HG03280 (cell line): Measurements from ENCODE around the gene SLFN12L.

Experiments used
- ATAC-seq: cut with Tn5 transposase; IDR thresholded peaks from one replicate; pipeline ENCODE4 v1.9.1; 2021; ENCODE audit warnings: mild to moderate bottlenecking, moderate library complexity; ENCODE audit not compliant: unreplicated experiment

Gene SLFN12L

GRCh38 chr17:35433075-35433894, 104.2 kb downstream of the SLFN12L start:
- no peak for ATAC-seq

DNA sequence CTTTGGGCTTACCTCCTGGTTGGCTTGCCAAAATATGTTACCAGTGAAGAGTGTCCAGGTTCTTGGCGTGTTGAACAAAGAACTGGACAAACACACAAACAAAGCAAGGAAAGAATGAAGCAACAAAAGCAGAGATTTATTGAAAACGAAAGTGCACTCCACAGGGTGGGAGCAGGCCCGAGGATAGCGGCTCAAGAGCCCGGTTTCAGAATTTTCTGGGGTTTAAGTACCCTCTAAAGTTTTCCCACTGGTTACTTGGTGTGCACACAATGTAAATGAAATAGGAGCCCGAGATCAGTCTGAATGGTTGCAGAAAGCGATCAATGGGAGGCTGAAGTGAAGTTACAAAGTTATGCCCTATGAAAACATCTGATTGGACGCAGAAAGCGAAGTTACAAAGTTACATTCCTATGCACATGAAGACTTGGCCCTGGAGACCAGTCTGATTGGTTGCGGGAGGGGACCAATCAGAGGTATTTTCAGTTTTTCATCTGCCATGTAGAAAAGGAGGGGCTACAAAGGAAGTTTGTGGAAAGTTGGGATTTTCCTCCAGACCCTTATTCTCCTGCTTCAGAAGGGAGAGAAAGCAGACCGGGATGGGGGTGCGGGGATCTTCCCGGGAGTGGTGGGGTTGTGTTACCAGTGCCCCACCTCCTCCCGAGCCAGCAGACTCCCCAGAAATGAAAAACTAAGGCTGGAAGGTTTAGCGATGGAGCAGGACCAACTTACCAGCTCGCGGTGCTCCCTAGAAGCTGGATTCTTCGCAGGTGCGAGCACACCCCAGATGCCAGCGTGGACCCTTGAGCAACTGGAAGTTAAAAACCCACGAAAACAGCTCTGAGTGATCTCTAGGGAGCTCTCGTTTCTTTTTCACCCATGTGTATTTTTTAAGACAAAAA, 105.1 kb downstream of the SLFN12L start, which contains the start of gene SLFN12:
SLFN12 (minus strand) TSS at position 325 of the 899 bp plus-strand sequence. CDS start 9,472 bp downstream, outside the sequence.
- peak; percentile 79 for ATAC-seq

- no peak for ATAC-seq
These were observed 107.8 kb downstream of the SLFN12L start for GRCh38 chr17:35429702-35430101.

DNA sequence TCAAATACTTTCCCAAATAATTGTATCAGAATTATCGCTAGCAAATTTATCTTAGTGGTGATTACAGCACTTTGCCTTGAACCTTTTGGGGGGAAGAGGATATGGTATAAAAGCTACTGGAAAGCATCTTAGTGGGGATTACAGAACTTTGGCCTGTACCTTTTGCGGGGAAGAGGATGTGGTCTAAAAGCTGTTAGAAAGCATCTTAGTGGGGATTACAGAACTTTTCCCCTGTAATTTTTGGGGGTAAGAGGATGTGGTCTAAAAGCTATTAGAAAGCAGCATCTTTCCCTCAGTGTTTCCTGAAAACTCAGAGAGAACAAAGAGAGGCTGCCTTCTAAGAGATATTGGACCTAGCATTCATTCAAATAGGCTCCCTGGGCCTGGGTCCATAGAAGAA, 109.2 kb downstream of the SLFN12L start:
- no peak for ATAC-seq

DNA sequence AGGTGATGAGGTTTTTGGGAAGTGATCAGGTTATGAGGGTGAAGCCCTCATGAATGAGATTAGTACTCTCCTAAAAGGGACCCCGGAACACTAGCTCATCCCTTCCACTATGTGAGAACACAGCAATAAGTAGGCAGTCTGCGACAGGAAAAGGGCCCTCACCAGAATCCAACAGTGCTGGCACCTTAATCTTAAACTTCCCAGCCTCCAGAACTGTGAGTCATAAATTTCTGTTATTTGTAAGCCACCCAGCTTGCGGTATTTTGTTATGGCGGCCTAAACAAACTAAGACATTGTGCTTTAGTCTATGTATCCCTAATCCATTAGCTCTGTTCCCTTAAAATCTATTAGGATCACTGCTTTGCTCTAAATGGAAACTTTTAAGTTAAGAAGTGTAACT, 113.7 kb downstream of the SLFN12L start:
- ATAC-seq = no peak
